IPS DF 4.7 (cell line): Measurements from ENCODE around the gene HS6ST1.
"Not testable (repeated sequence)": the region's sequence is repeated elsewhere in the genome, so short reads cannot be mapped to it uniquely, and the experiment has no call there.

Experiments used
- DNase-seq: peaks from one replicate; pipeline ENCODE4 v3.0.0-alpha.2; 2013; ENCODE audit warnings: low spot score; ENCODE audit errors: extremely low read depth

The HS6ST1 gene

GRCh38 chr2:128322715-128323554 is 4.3 kb upstream of the HS6ST1 start:
- DNase-seq = no peak

- no peak for DNase-seq
Measured at GRCh38 chr2:128321784-128322714, 3.4 kb upstream of the HS6ST1 start.

- DNase-seq = no peak
Measured at GRCh38 chr2:128320906-128321771, 2.5 kb upstream of the HS6ST1 start.

DNA sequence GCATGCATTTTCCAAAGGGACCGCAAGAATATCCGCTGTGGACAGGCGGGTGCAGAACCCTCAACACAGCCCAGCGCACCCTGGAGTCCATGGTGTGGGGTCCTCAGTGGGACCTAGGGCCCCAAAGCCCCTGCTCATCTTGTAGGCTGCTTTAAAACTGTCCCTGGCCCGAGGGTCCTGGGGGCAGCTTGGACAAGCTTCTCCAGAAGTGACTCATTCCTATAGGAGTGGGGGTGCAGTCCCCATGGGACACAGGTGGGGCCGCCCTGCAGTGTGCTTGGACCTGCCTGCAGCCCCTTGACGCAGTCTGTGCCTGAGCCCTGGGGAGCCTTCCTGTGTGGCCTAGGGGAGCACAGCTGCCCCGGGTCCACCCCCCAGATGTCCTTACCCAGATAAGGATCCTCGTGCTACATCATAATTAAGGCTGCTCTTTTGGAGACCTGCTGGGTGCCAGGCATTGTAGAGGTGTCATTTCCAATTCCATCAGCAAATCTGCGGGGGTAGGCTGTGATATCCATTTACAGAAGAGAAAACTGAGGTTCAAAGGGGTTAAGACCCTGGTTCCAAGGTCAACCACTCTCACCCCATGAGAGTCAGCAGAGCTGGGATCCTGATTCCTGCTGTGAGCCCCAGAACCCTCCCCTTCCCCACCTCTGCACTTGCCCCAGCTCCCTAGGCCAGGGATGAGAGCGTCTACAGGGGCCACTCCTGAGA is 1.7 kb upstream of the HS6ST1 start:
- no peak for DNase-seq

DNA sequence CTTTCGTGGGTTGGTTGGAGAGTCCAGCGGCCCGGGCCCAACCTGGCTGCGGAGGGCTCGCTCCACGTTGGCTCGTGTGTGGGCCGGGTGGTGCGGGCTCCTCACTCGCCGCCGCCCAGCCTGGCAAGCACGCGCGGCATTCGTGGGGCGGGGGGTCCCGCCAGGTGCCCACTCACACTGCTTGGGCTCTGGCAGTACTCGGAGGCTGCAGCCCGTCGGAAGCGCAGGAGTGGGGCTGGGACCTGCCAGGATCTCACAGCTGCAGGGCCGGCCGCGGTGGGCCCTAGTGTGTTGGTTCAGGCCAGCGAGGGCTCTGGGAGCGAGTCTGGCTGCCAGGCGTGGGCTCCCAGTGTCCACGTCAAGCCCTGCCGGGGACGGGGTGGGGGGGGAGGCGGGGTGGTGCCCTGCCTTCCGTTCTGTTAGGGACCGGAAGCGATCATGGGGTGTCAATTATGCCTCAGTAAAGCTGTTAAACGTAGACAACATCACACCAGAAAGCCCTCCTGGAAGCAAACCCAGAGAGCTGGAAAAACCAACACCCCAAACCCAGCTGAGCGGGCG is 1.0 kb upstream of the HS6ST1 start:
- DNase-seq = no peak

DNA sequence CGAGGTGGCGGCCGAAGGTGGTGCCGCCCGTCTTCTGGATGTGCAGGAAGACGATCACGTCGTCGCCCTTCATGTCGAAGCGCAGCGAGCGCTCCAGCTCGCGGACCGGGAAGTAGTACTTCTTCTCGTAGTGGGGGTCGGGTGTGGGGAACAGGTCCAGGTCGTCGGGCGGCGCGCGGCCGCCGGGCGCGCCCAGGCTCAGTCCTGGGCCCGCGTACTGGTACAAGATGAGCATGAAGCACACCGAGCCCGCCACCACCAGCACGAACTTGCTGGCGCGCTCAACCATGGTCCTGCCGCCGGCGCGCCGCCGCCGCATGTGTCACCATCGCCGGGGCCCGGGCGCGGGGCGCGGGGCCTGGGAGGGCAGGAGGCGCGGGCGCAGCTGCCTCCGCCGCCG is 423 bp downstream of the HS6ST1 start:
- DNase-seq = not testable (repeated sequence)

DNA sequence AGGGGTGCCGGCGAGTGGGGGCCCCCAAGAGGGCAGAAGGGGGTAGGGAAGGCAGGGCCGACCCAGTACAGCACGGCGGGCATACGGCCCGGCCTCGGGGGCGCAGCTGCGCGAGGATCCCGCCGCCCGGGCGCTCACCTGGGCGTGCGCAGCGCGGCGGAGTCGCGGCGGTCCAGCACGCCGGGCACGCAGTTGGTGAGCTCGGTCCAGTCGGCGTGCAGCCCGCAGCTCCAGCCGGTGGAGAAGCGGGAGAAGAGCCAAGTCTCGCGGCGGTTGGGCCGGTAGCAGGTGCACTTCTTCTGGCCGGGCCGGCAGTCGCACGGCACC is 806 bp downstream of the HS6ST1 start:
- DNase-seq = not testable (repeated sequence)

- no peak for DNase-seq
Measured at GRCh38 chr2:128317181-128317898, 1.3 kb downstream of the HS6ST1 start.

GRCh38 chr2:128316777-128317180 is 1.9 kb downstream of the HS6ST1 start:
- DNase-seq = no peak

DNA sequence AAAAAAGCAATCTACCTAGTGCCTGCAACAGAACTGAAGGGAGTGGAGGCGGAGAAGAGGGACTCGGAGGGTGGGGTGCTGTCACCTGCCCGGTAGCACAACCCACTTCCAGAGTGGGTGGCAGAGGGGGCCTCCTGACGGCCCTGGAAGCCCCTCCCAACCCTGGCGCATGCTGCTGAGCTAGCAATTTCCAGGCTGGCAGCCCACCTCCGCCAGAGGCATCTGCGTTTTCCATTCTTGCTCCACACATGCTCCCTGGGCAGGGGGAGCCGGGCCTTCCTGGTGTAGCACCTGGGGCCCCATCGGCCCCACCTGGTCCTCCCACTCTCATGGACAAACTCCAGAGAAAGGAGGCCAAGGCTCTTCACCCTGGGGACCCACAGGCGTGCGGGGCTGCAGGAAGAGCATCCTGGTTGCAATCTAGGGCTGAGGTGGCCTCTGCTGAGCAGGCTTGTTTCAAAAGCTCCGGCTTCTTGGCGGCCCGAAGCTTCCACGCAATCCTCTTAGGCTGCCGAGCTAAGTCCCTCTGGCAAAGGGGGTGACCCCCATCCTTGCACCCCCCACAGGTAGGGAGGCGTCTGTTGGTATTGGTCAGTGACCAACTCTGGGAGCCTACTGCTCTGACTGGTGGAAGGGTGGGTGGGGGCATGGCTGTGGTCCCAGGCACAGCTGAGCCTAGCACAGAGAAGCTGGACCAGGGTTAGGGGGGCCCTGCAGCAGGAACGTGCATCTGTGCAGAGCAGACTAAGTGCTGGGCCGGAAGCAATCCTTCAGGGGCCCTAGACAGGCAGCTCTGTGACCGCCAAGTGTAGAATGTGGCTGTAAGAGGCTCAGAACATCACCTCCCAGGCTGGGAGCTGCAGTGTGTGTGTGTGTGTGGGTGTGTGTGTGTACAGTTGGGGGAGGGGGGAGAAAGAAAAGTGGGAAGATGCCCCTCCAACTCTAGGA is 2.6 kb downstream of the HS6ST1 start:
- DNase-seq = no peak

- no peak for DNase-seq
Measured at GRCh38 chr2:128315122-128315828, 3.4 kb downstream of the HS6ST1 start.

- no peak for DNase-seq
Measured at GRCh38 chr2:128314348-128315121, 4.1 kb downstream of the HS6ST1 start.

- DNase-seq = no peak
Measured at GRCh38 chr2:128313931-128314347, 4.7 kb downstream of the HS6ST1 start.

DNA sequence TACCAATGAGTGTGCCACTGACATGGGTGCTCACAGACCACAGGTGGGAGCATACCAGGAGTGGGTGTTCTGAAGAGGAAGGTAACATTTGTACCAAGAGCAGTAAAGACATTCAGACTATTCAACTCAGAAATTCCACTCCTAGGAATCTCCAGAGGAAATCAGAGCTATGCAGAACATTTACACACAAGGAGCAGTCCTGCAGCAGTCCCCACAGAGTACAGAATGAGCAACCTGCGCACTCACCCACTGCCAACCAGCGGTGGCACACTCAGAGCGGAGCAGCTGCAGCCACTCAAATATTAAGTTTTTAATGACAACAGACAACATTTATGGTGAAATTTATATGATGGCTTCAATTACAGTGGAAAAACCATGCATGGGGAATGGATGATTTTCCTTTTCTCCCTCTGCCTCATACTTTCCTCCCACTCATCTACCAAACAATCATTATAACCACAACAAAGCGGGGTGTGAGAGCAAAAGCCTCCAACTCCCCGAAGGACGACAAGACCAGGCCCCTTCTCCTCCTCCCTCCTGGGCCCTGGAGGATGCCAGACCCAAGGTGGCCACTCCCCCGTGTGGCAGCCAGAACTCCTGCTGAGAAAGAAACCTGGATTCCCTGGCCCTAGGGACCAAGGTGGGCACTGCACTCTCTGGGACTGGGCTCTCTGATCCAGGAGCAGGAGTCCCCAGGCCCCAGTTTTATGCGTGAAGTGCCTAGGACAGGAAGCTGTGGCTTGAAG is 5.4 kb downstream of the HS6ST1 start:
- no peak for DNase-seq

GRCh38 chr2:128312411-128312810 is 6.3 kb downstream of the HS6ST1 start:
- no peak for DNase-seq

DNA sequence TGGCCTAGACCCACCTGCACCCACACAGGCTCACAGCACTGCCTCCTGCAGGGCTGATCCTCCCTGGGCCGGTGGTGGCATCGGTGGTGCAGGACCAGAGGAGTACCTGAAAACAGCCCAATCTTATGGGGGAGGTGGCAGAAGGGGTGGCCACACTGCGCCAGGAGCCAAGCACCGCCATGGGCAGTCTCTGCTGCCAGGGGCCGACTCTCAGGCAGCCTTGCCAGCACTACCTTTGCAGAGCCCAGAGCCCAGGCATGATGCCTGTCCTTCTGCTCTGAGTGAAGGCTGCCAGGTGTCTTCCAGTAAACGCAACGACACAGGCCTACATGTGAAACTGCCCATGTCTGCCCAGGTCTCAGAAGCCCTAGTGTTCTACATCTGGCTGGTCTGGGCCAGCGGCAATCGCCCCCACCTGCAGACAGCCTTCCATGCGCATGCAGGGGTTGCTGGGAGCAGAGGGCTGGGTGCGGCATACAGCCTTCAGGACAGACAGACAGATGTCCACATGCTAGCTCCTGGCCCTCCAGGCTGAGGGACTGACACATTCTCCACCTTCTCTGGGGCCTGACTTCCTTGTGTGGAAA is 6.8 kb downstream of the HS6ST1 start:
- DNase-seq = no peak
